Measurements from ENCODE around the gene PRPF8.
A peak's percentile ranks its signal among the peaks of the same experiment; 100 is the strongest.

The PRPF8 gene

DNA sequence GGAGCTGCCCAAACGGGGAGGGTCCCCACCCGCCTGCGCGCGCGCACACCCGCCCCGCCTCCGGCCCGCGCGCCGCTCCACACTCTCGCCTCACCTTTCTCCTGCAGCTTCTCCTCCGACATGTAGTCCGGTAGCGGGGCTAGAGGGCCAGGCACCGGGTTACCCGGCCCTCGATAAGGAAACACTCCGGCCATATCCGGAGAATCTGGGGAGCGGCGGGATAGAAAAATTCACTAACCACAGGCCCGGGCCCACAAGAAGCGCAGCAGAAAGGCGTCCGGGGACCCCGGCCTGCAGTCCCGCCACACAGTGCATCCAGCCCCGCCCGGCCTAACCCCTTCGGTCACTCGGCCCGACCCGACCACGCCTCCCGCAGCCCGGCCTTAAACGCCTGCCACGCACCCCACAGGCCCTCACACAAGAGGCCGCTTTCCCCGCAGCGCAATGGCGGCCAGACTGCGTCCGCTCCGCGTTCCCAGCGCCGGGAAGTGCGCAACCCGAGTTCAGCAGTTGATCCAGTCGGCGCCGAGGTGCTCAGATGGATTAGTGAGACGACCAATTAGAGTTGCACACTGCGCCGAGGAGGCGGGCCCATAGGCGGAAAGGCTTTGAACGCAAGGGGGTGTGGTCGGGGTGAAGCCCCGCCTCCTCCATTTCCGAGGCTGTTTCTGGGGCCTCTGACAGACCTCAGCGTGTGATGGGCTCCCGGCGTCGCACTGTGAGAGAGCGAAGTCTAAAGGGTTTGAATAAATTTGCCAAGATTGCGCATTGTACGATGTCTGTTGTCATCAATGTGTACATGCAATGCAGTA is at the start of gene PRPF8:
Gene PRPF8, minus strand, starts transcription at position 490 of the 812 bp plus-strand sequence. Its CDS starts 296 bp downstream, at position 194.
- in situ Hi-C loops (cut with MboI; ENCODE audit: low pct_unique_long_range_greater_than_20kb, low sequenced_read_pairs, unreplicated experiment) = no loop called here
- TF ChIP-seq, protein P1, sequence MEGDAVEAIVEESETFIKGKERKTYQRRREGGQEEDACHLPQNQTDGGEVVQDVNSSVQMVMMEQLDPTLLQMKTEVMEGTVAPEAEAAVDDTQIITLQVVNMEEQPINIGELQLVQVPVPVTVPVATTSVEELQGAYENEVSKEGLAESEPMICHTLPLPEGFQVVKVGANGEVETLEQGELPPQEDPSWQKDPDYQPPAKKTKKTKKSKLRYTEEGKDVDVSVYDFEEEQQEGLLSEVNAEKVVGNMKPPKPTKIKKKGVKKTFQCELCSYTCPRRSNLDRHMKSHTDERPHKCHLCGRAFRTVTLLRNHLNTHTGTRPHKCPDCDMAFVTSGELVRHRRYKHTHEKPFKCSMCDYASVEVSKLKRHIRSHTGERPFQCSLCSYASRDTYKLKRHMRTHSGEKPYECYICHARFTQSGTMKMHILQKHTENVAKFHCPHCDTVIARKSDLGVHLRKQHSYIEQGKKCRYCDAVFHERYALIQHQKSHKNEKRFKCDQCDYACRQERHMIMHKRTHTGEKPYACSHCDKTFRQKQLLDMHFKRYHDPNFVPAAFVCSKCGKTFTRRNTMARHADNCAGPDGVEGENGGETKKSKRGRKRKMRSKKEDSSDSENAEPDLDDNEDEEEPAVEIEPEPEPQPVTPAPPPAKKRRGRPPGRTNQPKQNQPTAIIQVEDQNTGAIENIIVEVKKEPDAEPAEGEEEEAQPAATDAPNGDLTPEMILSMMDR (IDR thresholded peaks at IDR 0.05; ENCODE audit: extremely low read depth, insufficient read depth, missing control alignments) = no peak
- peak; percentile 100 for DNase-seq (ENCODE audit: low spot score)

DNA sequence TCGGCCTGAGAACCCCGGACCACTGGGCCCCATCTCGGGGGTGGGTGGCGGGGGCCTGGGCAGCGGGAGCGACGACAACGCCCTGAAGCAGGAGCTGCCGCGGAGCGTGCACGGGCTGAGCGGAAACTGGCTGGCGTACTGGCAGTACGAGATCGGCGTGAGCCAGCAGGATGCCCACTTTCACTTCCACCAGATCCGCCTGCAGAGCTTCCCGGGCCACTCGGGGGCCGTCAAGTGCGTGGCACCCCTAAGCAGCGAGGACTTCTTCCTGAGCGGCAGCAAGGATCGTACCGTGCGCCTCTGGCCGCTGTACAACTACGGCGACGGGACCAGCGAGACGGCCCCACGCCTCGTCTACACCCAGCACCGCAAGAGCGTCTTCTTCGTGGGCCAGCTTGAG is 49.1 kb upstream of the PRPF8 start:
- DNase-seq (ENCODE audit: low spot score) = no peak
- TF ChIP-seq, protein P1 (IDR thresholded peaks at IDR 0.05; ENCODE audit: extremely low read depth, insufficient read depth, missing control alignments) = no peak
- in situ Hi-C loops (cut with MboI; ENCODE audit: low pct_unique_long_range_greater_than_20kb, low sequenced_read_pairs, unreplicated experiment) = no loop called here

DNA sequence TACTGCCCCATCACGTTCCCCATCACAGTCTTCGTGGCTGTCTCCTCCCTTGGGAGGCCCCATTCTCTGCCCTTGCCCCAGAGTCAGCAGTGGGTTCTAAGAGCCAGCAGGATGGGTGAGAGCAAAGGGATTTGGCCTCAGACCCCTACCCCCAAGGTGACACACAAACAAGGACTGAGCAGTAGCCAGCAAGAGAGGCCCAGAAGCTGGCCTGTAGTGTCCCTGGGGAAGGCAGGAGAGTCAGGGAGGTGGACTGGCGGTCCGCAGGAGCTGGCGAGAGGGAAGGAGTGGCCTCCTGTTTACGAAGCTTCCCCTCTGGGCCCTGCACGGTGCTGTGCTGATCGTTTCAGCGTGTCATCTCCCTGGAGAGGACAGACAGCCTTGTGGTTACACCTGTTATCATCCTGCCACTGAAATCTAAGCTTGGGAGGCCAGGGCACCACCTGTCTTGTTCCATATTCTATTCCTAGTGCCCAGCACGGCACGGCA is 48.2 kb upstream of the PRPF8 start:
- DNase-seq (ENCODE audit: low spot score) = no peak
- in situ Hi-C loops (cut with MboI; ENCODE audit: low pct_unique_long_range_greater_than_20kb, low sequenced_read_pairs, unreplicated experiment) = no loop called here
- TF ChIP-seq, protein P1 (IDR thresholded peaks at IDR 0.05; ENCODE audit: extremely low read depth, insufficient read depth, missing control alignments) = no peak

DNA sequence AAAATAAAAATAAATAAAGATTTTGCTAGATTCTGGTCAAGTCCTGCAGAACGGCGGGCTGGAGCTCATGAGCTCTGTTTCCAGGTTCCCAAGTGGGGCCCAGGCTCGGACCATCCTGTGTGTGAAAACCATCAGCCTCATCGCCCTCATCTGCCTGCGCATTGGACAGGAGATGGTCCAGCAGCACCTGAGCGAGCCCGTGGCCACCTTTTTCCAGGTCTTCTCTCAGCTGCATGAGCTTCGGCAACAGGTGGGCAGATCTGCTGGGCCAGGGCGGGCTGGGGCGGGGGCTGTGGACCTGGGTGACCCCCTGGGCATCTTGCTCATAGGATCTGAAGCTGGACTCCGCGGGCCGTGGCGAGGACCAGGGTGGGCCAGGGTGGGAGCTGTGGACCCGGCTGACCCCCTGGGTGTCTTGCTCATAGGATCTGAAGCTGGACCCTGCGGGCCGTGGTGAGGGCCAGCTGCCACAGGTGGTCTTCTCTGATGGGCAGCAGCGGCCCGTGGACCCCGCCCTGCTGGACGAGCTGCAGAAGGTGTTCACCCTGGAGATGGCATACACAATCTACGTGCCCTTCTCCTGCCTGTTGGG is 47.7 kb upstream of the PRPF8 start:
- DNase-seq (ENCODE audit: low spot score) = no peak
- TF ChIP-seq, protein P1 (IDR thresholded peaks at IDR 0.05; ENCODE audit: extremely low read depth, insufficient read depth, missing control alignments) = no peak
- in situ Hi-C loops (cut with MboI; ENCODE audit: low pct_unique_long_range_greater_than_20kb, low sequenced_read_pairs, unreplicated experiment) = no loop called here

DNA sequence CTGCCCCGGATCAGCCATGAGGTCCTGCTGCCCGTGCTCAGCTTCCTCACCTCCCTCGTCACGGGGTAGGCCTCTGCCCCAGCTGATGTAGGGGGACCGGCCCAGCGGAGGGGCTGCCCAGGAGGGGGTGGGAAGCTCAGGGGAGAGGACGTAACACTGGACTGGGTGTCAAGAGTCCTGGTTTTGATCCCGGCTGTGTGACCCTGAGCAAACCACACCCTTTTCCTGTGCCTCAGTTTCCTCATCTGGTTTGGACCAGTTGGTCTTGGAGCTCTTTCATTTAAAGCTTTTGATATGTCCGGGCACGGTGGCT is 46.5 kb upstream of the PRPF8 start:
- no peak for DNase-seq (ENCODE audit: low spot score)
- TF ChIP-seq, protein P1 (IDR thresholded peaks at IDR 0.05; ENCODE audit: extremely low read depth, insufficient read depth, missing control alignments) = no peak
- in situ Hi-C loops (cut with MboI; ENCODE audit: low pct_unique_long_range_greater_than_20kb, low sequenced_read_pairs, unreplicated experiment) = no loop called here

DNA sequence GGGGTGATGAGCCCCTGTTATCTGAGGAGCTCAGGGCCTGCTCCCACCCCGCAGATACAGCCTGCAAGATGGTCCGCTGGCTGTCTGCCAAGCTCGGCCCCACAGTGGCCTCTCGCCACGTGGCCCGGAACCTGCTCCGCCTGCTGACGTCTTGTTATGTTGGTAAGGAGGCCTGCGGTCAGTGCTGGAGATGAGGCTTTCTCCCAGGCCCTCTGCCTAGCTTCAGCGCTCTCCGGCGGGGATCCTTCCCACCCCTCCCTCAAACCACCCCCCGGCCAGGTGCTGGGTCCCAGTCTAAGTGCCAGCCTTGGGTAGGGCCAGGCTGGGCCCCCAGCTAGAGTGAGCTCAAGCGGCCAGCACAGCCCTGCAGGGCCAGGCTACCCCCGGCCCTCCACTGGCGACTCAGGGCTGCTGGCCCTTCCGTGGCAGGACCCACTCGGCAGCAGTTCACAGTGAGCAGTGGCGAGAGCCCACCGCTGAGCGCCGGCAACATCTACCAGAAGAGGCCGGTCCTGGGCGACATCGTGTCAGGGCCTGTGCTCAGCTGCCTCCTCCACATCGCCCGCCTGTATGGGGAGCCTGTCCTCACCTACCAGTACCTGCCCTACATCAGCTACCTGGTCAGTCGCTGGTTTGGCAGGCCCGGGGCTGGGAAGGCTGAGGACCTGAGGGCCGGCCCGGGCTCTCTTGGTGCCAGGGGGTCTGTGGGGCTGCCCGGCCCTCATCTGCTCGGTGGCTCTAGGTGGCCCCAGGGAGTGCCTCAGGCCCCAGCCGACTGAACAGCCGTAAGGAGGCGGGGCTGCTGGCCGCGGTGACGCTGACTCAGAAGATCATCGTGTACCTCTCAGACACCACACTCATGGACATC is 45.9 kb upstream of the PRPF8 start:
- in situ Hi-C loops (cut with MboI; ENCODE audit: low pct_unique_long_range_greater_than_20kb, low sequenced_read_pairs, unreplicated experiment) = no loop called here
- TF ChIP-seq, protein P1 (IDR thresholded peaks at IDR 0.05; ENCODE audit: extremely low read depth, insufficient read depth, missing control alignments) = no peak

More for the DNA sequence above, 45.9 kb upstream of the PRPF8 start:
- no peak for DNase-seq (ENCODE audit: low spot score)

Data from GM13977 (cell line).